Adrenal gland (tissue), 12 donors: ENCODE measurements around the gene ITGA3. TPM values are rescaled to one million over a fixed set of nuclear protein-coding genes. Genes with fewer than 3 reads are reported as not detected.

Experiments used
- DNase-seq, 7 donors: peaks; one replicate each; pipeline ENCODE4 v3.0.0-alpha.2; 2019 to 2020
- H3K27ac ChIP-seq, 5 donors: fragments of 200-600 bp; sonication (generic) in 4 of 5; 1 replicate in 3 of 5; 2 replicates in 2 of 5; pipeline versions ENCODE4 v1.5.1 to v1.8.0; 2016 to 2020; ENCODE audit warnings: mild to moderate bottlenecking in 1 of 5
- H3K27me3 ChIP-seq: fragments of 200-600 bp; 2 replicates; pipeline ENCODE4 v1.8.0; 2021
- H3K36me3 ChIP-seq, 2 donors: fragments of 200-600 bp; replicated peaks in 1 of 2; 1 replicate in 1 of 2; 2 replicates in 1 of 2; pipeline versions ENCODE4 v1.5.1 to v1.8.0; 2018 to 2022
- H3K4me1 ChIP-seq, 2 donors: fragments of 200-600 bp; replicated peaks in 1 of 2; 1 replicate in 1 of 2; 2 replicates in 1 of 2; pipeline versions ENCODE4 v1.5.1 to v1.8.0; 2018 to 2021
- H3K4me3 ChIP-seq, 4 donors: fragments of 200-600 bp; sonication (generic) in 3 of 4; one replicate each; pipeline ENCODE4 v1.5.1; 2016 to 2018
- H3K9me3 ChIP-seq, 3 donors: fragments of 200-600 bp; sonication (generic) in 1 of 3; replicated peaks in 1 of 3; 1 replicate in 2 of 3; 2 replicates in 1 of 3; pipeline versions ENCODE4 v1.5.1 to v1.8.0; 2016 to 2021
- POLR2A ChIP-seq, 2 donors: fragments of 450-650 bp; IDR thresholded peaks; one replicate each; pipeline ENCODE4 v1.6.1; 2017; ENCODE audit warnings: antibody characterized with exemption in 2 of 2, mild to moderate bottlenecking in 2 of 2, moderate library complexity in 1 of 2
- WGBS, 4 donors: extraction: QIAGEN DNeasy Blood & Tissue Kit in 2 of 4; methylation state at CpG; one replicate each; pipeline versions ENCODE4 v1.1.5 to v1.1.7; 2013 to 2017; 5-methylcytosine and 5-hydroxymethylcytosine counted together
- intact Hi-C, 2 donors: fragments of 100-400 bp; cut with DNase I; formaldehyde crosslinking; loops; one replicate each; pipeline versions ENCODE4 v1.14.1 to v1.15.0; 2022 to 2023
- polyA plus RNA-seq, 3 donors: library from polyadenylated mRNA; stranded (reverse); fragments of 200-250 nt in 2 of 3; fragments of 350-450 nt in 1 of 3; fragmentation: Illumina TruSeq in 1 of 3; extraction: RNeasy Lipid Tissue Mini Kit (QIAGEN cat#74804) in 1 of 3; gene quantifications; one replicate each; pipeline ENCODE4 v1.2.3, GENCODE V29; 2013 to 2014
- total RNA-seq, 9 donors: library from RNA; depleted of rRNA in 4 of 9; stranded (reverse); fragments of >200 nt in 4 of 9; fragments of 120-200 nt in 1 of 9; fragmentation: NEBNext Ultra II Directional in 1 of 9; extraction: Animal tissue kit (Norgen Biotek cat#: 25700) in 1 of 9; gene quantifications; one replicate each; pipeline versions ENCODE4 v1.1.0 to v1.2.4, GENCODE V29; 2013 to 2023
- TF ChIP-seq, protein P1 (sequence below), 6 experiments: fragments of 450-650 bp in 4 of 6; fragments of 200-600 bp in 2 of 6; sonication (generic) in 1 of 6; IDR thresholded peaks; 1 replicate in 5 of 6; 2 replicates in 1 of 6; pipeline versions ENCODE4 v1.5.1 to v1.8.0; 2016 to 2021; ENCODE audit warnings: antibody characterized with exemption in 6 of 6, mild to moderate bottlenecking in 2 of 6, moderate library complexity in 1 of 6
- donor health status: healthy with polysubstance abuse.
- donor health status: Bipolar disorder and iron deficiency.
- donor health status: DM: yes; HTN: yes; CAD: no.
- donor health status: DM: no; HTN: no; CAD: no.
- donor health status: DM: no; HTN: no; CAD: no.
- donor health status: DM: yes; HTN: yes; CAD: no.

Gene ITGA3
- total and polyA plus RNA-seq, 12 donors = 20.9 to 206 (median 131) TPM

GRCh38 chr17:50128441-50129352 lies 72.8 kb downstream of the ITGA3 start:
- intact Hi-C loops = no loop called here
- 35 to 41% (median 39%) methylated on average over 28 to 32 of the region's 32 CpGs for WGBS, 4 donors
- DNase-seq = peak in 2 of 7 donors; percentile 27 to 30
- Histone ChIP-seq H3K9me3 (no peaks in the 10 kb centered on the region), H3K27ac (peak overlapping the region in 2 of 5 donors; percentile 2 to 52), H3K4me1 (peaks cover 21 to 23% of the 10 kb centered on the region in 2 donors), H3K27me3 (no peaks in the 10 kb centered on the region), H3K36me3 (no peaks in the 10 kb centered on the region), H3K4me3 (peak overlapping the region in 2 of 4 donors; percentile 9 to 68)
- no peak for TF ChIP-seq POLR2A (IDR thresholded peaks at IDR 0.05)
- TF ChIP-seq, protein P1, sequence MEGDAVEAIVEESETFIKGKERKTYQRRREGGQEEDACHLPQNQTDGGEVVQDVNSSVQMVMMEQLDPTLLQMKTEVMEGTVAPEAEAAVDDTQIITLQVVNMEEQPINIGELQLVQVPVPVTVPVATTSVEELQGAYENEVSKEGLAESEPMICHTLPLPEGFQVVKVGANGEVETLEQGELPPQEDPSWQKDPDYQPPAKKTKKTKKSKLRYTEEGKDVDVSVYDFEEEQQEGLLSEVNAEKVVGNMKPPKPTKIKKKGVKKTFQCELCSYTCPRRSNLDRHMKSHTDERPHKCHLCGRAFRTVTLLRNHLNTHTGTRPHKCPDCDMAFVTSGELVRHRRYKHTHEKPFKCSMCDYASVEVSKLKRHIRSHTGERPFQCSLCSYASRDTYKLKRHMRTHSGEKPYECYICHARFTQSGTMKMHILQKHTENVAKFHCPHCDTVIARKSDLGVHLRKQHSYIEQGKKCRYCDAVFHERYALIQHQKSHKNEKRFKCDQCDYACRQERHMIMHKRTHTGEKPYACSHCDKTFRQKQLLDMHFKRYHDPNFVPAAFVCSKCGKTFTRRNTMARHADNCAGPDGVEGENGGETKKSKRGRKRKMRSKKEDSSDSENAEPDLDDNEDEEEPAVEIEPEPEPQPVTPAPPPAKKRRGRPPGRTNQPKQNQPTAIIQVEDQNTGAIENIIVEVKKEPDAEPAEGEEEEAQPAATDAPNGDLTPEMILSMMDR (IDR thresholded peaks at IDR 0.05) = no peak

- H3K4me1 ChIP-seq = peaks cover 24 to 25% of the 10 kb centered on the region in 2 donors
Observed at GRCh38 chr17:50129353-50129727, 73.4 kb downstream of the ITGA3 start.

GRCh38 chr17:50129728-50130558 lies 74.0 kb downstream of the ITGA3 start, which contains the start of gene SAMD14:
Gene SAMD14, minus strand, starts transcription at chr17:50130160. Its CDS starts 5,201 bp downstream, at chr17:50124959.
- H3K27me3 ChIP-seq = no peaks in the 10 kb centered on the region
- no peak for TF ChIP-seq POLR2A (IDR thresholded peaks at IDR 0.05)
- TF ChIP-seq, protein P1 (IDR thresholded peaks at IDR 0.05) = no peak
- no peaks in the 10 kb centered on the region for H3K9me3 ChIP-seq
- DNase-seq = peak in 3 of 7 donors; percentile 33 to 48 (median 44)
- peaks cover 24 to 25% of the 10 kb centered on the region in 2 donors for H3K4me1 ChIP-seq
- H3K27ac ChIP-seq = peak within 1 kb of the TSS in 2 of 5 donors; percentile 2 to 52
- intact Hi-C loops = no loop called here
- peak within 1 kb of the TSS in 2 of 4 donors; percentile 18 to 68 for H3K4me3 ChIP-seq
- H3K36me3 ChIP-seq = peaks cover 0 to 10% of the 10 kb centered on the region in 2 donors
- WGBS, 4 donors = 1 to 6% (median 3%) methylated on average over 13 to 84 of the region's 84 CpGs

More at GRCh38 chr17:50129353-50129727, 73.4 kb downstream of the ITGA3 start:
- intact Hi-C loops = no loop called here
- peak overlapping the region in 2 of 5 donors; percentile 2 to 52 for H3K27ac ChIP-seq
- H3K36me3 ChIP-seq = peaks cover 0 to 4% of the 10 kb centered on the region in 2 donors
- peak overlapping the region in 2 of 4 donors; percentile 18 to 68 for H3K4me3 ChIP-seq
- peak in 1 of 7 donors; percentile 45 for DNase-seq
- WGBS, 4 donors = 0 to 3% (median 2%) methylated on average over 1 to 31 of the region's 31 CpGs; no CpG with 5 or more reads in 1 of the 4 donors
- no peaks in the 10 kb centered on the region for H3K9me3 ChIP-seq
- TF ChIP-seq, protein P1 (IDR thresholded peaks at IDR 0.05) = no peak
- no peak for TF ChIP-seq POLR2A (IDR thresholded peaks at IDR 0.05)
- no peaks in the 10 kb centered on the region for H3K27me3 ChIP-seq
